ENCODE measurements around the gene TMEM39A. TPM values are rescaled to one million over a fixed set of nuclear protein-coding genes. Genes with fewer than 3 reads are reported as not detected.

Gene TMEM39A
- total RNA-seq, 2 experiments from 2014 or later, result 54.1 to 58.0 TPM

- no peak for TF ChIP-seq CTCF (IDR thresholded peaks at IDR 0.05)
- no peak overlapping the region for H3K27ac Mint-ChIP-seq
- H3K27me3 Mint-ChIP-seq, result no peaks in the 10 kb centered on the region
- CTCF ChIA-PET, result no interaction called here
- no peak overlapping the region for H3K4me3 ChIP-seq (ENCODE audit: low read length)
- DNase-seq (no peak), ATAC-seq (ENCODE audit: poor library complexity) (no peak)
- no peak overlapping the region for H3K4me3 Mint-ChIP-seq
- H3K27me3 ChIP-seq (ENCODE audit: control insufficient read depth in 1 of 2, insufficient read depth in 2 of 2, low read length in 2 of 2), result no peaks in the 10 kb centered on the region
- H3K9me3 ChIP-seq (ENCODE audit: control insufficient read depth in 1 of 2, insufficient read depth in 1 of 2, low read length in 2 of 2), result no peaks in the 10 kb centered on the region
- peaks cover 1% of the 10 kb centered on the region for H3K4me1 Mint-ChIP-seq (ENCODE audit: low read depth)
- POLR2A ChIA-PET, result no interaction called here
- H3K9me3 Mint-ChIP-seq, result no peaks in the 10 kb centered on the region
- peaks cover 53% of the 10 kb centered on the region for H3K36me3 Mint-ChIP-seq (ENCODE audit: low read depth)
- peaks cover 25% of the 10 kb centered on the region for H3K36me3 ChIP-seq (ENCODE audit: insufficient read depth, low read length)
- no peak overlapping the region for H3K27ac ChIP-seq (ENCODE audit: low read depth in 1 of 2, low read length in 2 of 2)
- no peaks in the 10 kb centered on the region for H3K4me1 ChIP-seq (ENCODE audit: insufficient read depth, low read length)
- intact Hi-C loops (cut with DNase I, micrococcal nuclease), result no loop called here
Observed at GRCh38 chr3:119401069-119401468, 62.3 kb downstream of the TMEM39A start.

- DNase-seq (no peak), ATAC-seq (ENCODE audit: poor library complexity) (no peak)
- no peak for TF ChIP-seq CTCF (IDR thresholded peaks at IDR 0.05)
- Mint-ChIP-seq H3K4me1 (ENCODE audit: low read depth) (peaks cover 7% of the 10 kb centered on the region), H3K9me3 (no peaks in the 10 kb centered on the region), H3K27ac (no peak overlapping the region), H3K36me3 (ENCODE audit: low read depth) (peaks cover 53% of the 10 kb centered on the region), H3K27me3 (no peaks in the 10 kb centered on the region), H3K4me3 (no peak overlapping the region)
- CTCF ChIA-PET, result no interaction called here
- no peak overlapping the region for H3K4me3 ChIP-seq (ENCODE audit: low read length)
- intact Hi-C loops (cut with DNase I, micrococcal nuclease), result no loop called here
- POLR2A ChIA-PET, result no interaction called here
- H3K36me3 ChIP-seq (ENCODE audit: insufficient read depth, low read length), result peaks cover 25% of the 10 kb centered on the region
- no peaks in the 10 kb centered on the region for H3K27me3 ChIP-seq (ENCODE audit: control insufficient read depth in 1 of 2, insufficient read depth in 2 of 2, low read length in 2 of 2)
- H3K9me3 ChIP-seq (ENCODE audit: control insufficient read depth in 1 of 2, insufficient read depth in 1 of 2, low read length in 2 of 2), result no peaks in the 10 kb centered on the region
- H3K4me1 ChIP-seq (ENCODE audit: insufficient read depth, low read length), result peaks cover 2% of the 10 kb centered on the region
- no peak overlapping the region for H3K27ac ChIP-seq (ENCODE audit: low read depth in 1 of 2, low read length in 2 of 2)
Observed at GRCh38 chr3:119400466-119400865, 62.9 kb downstream of the TMEM39A start.

- TF ChIP-seq CTCF (IDR thresholded peaks at IDR 0.05), result no peak
- DNase-seq (no peak), ATAC-seq (ENCODE audit: poor library complexity) (no peak)
- H3K9me3 ChIP-seq (ENCODE audit: control insufficient read depth in 1 of 2, insufficient read depth in 1 of 2, low read length in 2 of 2), result no peaks in the 10 kb centered on the region
- CTCF ChIA-PET, result no interaction called here
- H3K27ac Mint-ChIP-seq, result no peak overlapping the region
- H3K36me3 ChIP-seq (ENCODE audit: insufficient read depth, low read length), result peaks cover 23% of the 10 kb centered on the region
- no peaks in the 10 kb centered on the region for H3K27me3 Mint-ChIP-seq
- POLR2A ChIA-PET, result no interaction called here
- H3K4me1 Mint-ChIP-seq (ENCODE audit: low read depth), result peaks cover 8% of the 10 kb centered on the region
- H3K36me3 Mint-ChIP-seq (ENCODE audit: low read depth), result peaks cover 62% of the 10 kb centered on the region
- no peaks in the 10 kb centered on the region for H3K9me3 Mint-ChIP-seq
- no peak overlapping the region for H3K4me3 ChIP-seq (ENCODE audit: low read length)
- no peak overlapping the region for H3K4me3 Mint-ChIP-seq
- H3K27ac ChIP-seq (ENCODE audit: low read depth in 1 of 2, low read length in 2 of 2), result no peak overlapping the region
- peaks cover 4% of the 10 kb centered on the region for H3K4me1 ChIP-seq (ENCODE audit: insufficient read depth, low read length)
- intact Hi-C loops (cut with DNase I, micrococcal nuclease), result no loop called here
- no peaks in the 10 kb centered on the region for H3K27me3 ChIP-seq (ENCODE audit: control insufficient read depth in 1 of 2, insufficient read depth in 2 of 2, low read length in 2 of 2)
Observed at GRCh38 chr3:119396870-119397269, 66.5 kb downstream of the TMEM39A start.
